ENCODE data around the gene NDE1.
"Not testable (repeated sequence)": the region's sequence is repeated elsewhere in the genome, so short reads cannot be mapped to it uniquely, and the experiment has no call there.

The NDE1 gene

DNA sequence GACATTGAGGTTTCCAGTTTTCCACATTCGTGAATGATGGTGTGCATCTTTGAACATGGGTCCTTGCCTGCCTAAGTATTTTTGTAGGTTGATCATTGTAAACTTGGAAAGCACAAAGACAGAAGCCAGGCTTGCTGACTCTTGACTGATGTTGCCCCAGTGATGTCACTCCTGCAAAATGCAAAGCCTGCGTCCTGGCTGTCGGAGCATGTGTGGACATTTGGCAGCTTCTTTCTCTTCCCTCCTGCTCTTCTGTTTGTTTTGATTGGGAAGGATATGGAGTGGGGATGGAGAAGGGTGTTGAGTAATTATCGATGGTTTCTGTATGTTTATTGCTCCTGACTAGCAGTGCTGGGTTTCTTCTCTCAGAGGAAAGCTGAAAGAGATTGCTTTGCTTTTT, 3.2 kb downstream of the NDE1 start:
- peak; percentile 90 for DNase-seq

DNA sequence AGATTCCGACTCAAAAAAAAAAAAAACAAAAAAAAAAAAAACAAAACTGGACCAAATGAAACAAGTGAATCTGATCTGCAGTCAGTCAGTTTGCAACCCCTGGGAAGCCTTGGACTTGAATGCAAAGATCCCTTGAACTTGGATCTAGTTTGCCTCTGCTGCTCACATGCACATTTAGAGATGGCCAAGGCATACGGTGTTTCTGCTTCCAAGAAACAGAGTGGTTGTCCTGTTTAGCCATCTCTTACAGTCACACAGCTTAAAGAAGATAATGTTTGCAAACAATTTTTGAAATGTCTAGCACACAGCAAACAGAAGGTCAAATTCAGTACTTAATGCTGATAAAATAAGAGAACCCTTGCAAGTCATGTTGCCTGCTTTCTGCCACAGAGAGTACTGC, 4.5 kb downstream of the NDE1 start:
- DNase-seq = no peak

DNA sequence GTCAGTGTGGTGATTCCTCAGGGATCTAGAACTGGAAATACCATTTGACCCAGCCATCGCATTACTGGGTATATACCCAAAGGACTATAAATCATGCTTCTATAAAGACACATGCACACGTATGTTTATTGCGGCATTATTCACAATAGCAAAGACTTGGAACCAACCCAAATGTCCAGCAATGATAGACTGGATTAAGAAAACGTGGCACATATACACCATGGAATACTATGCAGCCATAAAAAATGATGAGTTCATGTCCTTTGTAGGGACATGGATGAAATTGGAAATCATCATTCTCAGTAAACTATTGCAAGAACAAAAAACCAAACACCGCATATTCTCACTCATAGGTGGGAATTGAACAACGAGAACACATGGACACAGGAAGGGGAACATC, 5.5 kb downstream of the NDE1 start:
- DNase-seq = not testable (repeated sequence)

DNA sequence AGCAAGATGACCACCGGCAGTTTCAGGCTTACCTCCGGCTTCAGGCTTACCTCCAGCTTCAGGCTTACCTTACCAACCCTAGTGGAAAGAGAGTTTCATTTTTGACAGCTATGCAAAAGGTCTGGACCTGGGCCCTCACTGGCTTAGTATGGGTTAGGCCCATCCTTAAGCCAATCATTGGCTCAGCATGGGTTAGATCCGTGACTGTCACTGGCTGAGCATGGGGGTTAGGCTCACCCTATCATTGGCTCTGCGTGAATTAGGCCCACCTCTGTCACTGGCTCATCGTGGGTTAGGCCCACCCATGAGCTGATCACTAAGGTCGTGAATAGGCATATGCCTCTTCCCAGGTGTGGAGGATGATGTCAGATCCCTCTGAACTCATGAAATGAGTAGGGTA, 8.1 kb downstream of the NDE1 start:
- DNase-seq = no peak

DNA sequence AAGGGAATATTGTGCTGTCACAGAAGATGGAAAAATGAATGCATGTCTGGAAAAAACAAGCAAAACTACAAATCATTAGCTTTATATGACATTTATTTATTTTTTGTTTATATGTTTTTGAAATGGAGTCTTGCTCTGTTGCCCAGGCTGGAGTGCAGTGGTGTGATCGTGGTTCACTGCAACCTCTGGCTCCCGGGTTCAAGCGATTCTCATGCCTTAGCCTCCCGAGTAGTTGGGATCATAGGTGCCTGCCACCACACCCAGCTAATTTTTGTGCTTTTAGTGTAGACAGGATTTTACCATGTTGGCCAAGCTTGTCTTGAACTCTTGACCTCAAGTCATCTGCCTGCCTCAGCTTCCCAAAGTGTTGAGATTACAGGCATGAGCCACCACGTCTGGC, 8.5 kb downstream of the NDE1 start:
- no peak for DNase-seq

DNA sequence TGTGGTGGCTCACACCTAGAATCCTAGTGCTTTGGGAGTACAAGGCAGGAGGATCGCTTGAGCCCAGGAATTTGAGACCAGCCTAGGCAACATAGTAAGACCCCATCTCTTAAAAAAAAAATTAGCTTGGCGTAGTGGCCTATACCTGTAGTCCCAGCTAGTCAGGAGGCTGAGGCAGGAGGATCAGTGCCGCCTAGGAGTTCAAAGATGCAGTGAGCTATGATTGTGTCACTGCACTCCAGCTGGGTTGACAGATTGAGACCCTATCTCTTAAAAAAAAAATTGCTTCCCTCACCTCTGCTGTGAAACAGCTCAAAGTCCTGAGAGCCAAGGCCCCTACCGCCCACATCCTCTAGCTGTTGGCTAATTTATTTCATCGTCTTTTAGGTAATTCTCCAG, 10.2 kb downstream of the NDE1 start:
- no peak for DNase-seq

DNA sequence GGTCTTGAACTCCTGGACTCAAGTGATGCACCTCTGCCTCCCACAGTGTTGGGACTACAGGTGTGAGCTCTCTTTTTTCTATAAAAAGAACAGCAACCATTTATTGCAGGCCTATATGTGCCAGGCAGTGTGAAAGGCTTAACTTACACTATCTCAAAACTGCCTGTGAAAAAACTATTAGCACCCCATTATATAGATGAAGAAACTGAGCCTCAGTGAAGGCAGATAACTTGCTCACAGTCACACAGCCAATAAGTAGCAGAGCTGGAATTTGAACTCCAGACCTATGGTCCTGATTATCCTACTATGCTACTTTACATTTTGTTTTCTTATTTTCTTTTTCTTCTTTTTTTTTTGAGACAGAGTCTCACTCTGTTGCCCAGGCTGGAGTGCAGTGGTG, 15.1 kb downstream of the NDE1 start:
- DNase-seq = no peak

DNA sequence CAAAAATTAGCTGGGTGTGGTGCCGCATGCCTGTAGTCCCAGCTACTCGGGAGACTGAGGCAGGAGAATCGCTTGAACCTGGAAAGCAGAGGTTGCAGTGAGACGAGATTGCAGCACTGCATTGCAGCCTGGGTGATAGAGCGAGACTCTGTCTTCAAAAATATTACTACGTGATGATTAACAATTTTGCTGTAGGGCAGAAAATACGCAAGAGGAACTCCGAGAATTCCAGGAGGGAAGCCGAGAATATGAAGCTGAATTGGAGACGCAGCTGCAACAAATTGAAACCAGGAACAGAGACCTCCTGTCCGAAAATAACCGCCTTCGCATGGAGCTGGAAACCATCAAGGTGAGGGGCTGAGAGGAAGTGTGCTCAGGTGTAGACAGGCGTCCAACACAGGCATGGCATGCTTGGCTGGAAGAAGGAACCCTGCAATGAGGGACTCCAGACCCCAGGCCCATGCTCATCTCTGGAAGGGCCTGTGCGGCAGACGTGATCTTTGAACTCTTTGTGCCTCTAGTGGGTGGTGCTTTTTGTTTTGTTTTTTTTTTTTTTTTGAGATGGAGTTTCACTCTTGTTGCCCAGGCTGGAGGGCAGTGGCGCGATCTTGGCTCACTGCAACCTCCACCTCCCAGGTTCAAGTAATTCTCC, 17.2 kb downstream of the NDE1 start:
- DNase-seq = no peak

DNA sequence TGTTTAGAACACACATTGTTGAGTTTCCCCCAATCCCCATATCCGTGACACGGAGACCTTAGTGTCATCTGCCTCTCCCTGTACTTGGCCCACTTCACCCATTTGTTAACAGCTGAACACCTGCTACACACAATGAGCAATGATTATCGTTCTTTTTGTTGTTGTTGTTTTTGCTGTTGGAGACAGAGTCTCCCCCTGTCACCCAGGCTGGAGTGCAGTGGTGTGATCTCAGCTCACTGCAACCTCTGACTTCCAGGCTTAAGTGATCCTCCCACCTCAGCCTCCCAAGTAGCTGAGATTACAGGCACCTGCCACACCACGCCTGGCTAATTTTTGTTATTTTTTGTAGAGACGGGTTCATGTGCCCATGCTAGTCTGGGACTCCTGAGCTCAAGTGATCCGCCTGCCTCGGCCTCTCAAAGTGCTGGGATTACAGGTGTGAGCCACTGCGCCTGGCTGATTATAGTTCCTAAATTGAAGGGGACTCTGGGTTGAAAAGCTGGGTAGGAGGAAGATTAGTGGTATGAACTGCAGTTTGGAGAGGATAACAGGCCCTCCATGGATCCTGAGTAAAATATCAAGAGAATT, 21.6 kb downstream of the NDE1 start:
- DNase-seq = no peak

DNA sequence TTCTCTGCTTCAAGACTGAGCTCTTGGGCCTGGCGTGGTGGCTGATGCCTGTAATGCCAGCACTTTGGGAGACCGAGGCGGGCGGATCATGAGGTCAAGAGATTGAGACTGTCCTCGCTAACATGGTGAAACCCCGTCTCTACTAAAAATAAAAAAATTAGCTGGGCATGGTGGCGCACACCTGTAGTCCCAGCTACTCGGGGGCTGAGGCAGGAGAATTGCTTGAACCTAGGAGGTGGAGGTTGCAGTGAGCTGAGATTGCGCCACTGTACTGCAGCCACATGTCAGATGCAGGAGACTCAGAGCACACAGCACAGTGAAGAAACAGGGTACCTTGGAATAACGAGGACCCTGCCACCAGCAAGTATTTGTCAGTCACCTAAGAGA, 22.1 kb downstream of the NDE1 start:
- DNase-seq = not testable (repeated sequence)

DNA sequence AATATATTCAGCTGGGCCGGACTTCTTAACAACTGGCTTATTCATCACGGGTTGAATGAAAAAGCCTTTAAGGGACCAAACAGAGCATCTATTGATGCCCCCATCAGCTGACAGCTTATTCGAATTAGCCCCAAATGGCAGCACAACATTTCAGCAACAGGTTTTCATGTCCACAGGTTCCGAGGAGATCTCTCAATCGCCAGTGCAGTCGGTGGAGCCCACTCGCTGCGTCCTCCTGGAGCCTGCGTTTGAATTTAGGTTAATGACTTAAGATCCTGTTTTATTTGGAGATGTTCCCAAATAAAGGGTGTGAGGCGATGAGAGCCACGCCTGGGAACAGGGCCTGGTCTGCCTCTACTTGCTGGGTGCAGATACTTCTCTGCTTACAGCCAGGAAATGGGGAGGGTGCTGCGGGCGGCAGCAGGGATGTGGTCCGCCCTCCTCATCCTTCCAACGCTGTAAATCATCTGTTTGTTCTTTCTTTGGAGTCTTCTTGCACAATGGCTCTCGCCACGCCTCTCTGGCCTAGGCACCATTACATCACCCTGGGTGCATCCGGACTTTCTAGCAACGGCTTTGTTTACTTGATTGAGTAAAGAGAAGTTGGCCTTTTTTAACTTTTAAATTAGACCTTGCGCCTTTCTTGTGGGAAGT, 22.6 kb downstream of the NDE1 start:
- DNase-seq = peak; percentile 97

DNA sequence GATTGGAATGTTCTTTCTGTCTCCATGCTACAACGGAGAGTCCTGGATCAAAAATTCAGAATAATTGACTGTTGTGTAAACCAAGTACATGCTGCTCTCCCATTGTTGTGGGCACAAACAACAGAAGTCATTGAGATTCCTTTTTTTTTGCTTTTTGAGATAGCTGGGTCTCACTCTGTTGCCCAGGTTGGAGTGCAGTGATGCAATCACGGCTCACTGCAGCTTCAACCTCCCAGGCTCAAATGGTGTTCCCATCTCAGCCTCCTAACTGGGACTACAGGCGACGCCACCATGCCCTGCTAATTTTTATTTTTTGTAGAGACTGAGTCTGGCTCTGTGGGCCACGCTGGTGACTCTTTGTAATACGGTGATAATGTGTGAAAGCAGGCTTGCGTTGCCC, 24.5 kb downstream of the NDE1 start:
- no peak for DNase-seq

DNA sequence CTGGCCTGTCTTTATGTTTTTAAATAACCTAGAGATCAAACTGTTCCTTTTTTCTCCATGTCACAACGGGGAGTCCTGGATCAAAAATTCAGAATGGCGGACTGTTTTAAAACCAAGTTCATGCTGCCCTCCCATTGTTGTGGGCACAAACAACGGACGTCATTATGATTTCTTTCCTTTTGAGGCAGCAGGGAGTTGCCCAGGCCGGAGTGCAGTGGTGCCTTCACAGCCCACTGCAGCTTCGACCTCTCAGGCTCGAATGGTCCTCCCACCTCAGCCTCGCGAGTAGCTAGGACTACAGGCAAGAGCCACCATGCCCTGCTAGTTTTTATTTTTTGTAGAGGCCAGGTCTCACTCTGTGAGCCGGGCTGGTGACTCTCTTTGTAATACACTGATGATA, 26.5 kb downstream of the NDE1 start:
- no peak for DNase-seq

DNA sequence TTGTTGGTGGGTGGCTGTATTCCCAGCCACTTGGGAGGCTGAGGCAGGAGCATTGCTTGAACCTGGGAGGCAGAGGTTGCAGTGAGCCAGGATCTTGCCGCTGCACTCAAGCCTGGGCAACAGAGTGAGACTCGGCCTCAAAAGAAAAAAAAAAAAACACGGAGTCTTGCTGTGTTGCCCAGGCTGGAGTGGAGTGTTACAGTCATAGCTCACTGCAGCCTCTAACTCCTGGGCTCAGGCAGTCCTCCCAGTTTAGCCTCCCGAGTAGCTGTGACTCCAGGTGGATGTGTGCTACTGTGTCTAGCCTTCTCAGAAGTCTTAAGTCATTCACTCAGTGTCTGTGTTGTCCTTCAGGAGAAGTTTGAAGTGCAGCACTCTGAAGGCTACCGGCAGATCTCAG, 27.4 kb downstream of the NDE1 start:
- DNase-seq = no peak

DNA sequence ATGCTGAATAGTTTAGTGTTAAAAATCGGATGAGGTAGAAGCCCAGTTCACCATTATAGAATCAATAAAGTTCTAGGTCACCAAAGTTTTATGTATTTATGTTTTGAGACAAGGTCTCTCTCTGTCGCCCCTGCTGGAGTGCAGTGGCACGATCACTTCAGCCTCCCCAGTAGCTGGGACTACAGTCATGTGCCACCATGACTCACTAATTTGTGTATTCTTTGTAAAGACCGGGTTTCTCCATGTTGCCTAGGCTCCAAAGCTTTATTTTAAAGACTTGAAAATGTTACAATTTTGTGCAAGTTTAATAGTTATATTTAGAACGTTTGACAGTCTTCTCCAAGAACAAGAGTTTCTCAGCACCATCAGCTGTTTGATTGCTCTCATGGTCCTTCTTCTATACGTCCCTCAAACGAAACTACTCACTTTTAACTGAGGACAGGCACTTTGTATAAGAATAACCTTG, 32.1 kb downstream of the NDE1 start:
- DNase-seq = peak; percentile 76

DNA sequence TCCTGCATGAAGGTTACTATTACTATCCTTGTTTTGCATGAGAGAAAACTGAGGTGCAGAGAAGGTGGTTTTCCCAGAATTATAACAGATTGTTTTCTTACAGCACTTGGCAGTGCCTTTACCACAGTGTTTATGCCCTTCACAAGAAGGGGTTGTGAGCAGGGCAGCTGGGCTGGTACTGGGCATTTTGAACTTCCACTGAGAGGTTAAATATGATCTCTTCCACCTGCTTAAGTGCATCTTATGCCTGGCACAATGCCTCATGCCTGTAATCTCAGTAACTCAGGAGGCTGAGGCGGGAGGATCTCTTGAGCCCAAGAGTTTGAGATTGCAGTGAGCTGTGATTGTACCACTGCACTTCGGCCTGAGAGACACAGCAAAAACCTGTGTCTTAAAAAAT, 36.2 kb downstream of the NDE1 start:
- no peak for DNase-seq

DNA sequence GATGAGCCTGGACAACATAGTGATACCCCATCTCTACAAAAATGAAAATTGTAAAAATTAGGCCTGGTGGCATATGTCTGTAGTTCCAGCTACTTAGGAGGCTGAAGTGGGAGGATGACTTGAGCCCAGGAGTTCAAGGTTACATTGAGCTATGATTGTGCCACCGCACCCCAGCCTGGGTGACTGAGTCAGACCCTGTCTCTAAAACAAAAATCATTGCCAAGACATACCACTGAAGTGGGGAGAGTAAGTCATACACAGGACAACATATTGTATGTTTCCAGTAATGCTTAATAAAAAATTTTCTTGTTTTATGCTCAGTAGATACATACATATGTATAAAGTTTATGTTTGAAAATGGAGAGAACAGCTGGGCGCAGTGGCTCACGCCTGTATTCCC, 39.2 kb downstream of the NDE1 start:
- DNase-seq = peak; percentile 53

DNA sequence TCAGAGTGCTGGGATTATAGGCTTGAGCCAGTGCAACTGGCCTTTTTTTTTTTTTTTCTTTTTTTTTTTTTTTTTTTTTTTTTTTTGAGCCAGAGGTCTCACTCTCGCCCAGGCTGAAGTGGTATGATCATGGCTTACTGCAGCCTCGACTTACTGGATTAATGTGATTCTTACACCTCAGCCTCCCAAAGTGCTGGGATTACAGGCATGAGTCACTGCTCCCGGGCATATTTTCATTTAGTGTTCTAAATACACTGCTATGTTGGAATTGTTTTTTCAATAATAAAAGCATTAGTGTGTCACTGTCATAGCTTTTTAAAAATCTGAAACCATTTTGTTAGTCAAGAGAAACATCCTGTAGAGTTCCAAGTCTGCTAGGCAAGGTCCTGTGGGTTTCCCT, 40.3 kb downstream of the NDE1 start:
- peak; percentile 74 for DNase-seq

DNA sequence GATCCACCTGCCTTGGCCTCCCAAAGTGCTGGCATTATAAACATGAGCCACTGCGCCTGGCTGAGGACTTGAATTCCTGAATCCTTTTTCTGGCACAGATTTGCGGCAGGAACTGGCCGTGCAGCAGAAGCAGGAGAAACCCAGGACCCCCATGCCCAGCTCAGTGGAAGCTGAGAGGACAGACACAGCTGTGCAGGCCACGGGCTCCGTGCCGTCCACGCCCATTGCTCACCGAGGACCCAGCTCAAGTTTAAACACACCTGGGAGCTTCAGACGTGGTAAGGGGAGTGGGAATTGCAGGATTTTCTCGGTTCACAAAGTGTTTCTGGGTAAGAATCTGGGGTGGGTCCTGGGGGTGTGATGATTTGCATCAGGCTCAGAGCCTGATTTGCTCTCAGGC, 41.0 kb downstream of the NDE1 start:
- no peak for DNase-seq

DNA sequence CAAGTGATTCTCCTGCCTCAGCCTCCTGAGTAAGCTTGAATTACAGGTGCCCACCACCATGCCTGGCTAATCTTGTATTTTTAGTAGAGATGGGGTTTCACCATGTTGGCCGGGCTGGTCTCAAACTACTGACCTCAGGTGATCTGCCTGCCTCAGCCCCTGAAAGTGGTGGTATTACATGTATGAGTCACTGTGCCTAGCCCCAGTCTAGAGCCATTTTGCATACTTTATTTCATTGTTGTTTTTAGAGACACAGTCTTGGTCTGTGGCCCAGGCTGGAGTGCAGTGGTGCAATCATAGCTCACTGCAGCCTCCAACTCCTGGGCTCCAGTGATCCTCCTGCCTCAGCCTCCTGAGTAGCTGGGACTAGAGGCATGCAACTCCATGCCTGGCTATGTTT, 42.5 kb downstream of the NDE1 start:
- DNase-seq = not testable (repeated sequence)

DNA sequence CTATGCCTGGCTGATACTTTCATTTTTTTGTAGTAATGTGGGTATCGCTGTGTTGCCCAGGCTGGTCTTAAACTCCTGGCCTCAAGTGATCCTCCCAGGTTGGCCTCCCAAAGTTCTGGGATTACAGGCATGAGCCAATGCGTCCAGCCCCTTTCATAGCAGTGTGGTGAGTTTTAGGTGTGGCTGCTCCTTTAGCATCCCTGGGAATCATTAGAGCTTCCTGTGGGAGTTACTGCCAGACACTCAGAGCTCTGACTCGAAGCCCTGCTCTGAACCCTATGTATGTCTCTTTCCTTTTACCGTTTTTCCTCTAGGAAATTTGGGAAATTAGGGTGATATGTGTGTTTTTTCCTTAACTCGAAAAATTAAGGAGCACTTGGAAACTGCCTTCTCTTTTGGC, 44.5 kb downstream of the NDE1 start:
- no peak for DNase-seq

DNA sequence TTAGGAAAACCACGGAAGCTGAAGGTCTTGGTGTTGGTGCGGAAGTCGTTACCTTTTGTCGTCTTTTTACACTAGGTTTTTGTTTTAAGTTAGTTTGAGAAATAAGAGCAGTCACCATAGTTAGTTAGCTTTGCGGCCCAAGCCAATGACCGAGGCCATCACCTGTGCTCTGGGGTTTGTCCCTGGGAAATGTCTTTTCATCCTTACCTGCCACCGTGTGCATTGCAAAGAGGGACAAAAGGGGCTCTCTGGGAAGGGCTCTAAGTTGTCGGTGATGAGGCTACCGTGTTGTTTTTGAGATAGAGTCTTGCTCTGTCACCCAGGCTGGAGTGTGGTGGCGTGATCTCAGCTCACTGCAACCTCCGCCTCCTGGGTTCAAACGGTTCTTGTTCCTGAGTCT, 49.8 kb downstream of the NDE1 start:
- no peak for DNase-seq

DNA sequence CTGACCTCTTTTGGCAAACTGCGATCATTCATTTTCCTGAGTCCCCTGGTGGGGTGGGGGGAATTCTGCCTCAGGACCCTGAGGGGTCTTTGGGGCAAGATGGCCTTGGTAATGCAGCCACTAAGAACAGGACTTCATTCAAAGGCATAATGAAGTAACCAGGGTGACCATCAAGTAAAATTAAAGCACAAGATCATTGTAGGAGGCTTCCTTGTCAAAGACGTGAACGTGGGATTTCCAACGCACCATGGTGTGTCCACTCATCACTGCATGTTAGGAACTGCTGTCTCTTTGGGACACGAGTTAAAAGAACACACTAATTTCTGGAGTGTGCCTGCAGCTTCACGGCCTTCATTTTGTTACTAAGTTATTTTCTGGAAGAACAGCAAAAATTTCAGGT, 51.3 kb downstream of the NDE1 start:
- DNase-seq = no peak

Measured in EL (cell line).